SK-N-SH (cell line): ENCODE measurements around the gene CTBP2. TPM values are rescaled to one million over a fixed set of nuclear protein-coding genes. Genes with fewer than 3 reads are reported as not detected.

Experiments used
- CTCF ChIA-PET: fragments of 300-600, 350-600 bp; formaldehyde crosslinking; extraction: SDS; loops from one replicate; lab custom pipeline; 2021; lab: Yijun Ruan, JAX
- POLR2A ChIA-PET: fragments of 350-600 bp; sonication (Branson Sonifier 250); formaldehyde crosslinking; extraction: SDS; loops from one replicate; lab custom pipeline; 2020; ENCODE audit warnings: antibody characterized with exemption, inconsistent platforms; lab: Yijun Ruan, JAX
- DNase-seq: peaks from one replicate; pipeline ENCODE4 v3.0.0; 2012
- H2AFZ ChIP-seq: fragments of 200-600 bp; sonication (generic); 2 replicates; pipeline ENCODE4 v1.8.1; 2016; ENCODE audit warnings: antibody characterized with exemption, mild to moderate bottlenecking, low read depth
- H3F3A ChIP-seq: fragments of 200-600 bp; sonication (generic); replicated peaks from 2 replicates; pipeline ENCODE3; 2016; ENCODE audit warnings: antibody characterized with exemption, mild to moderate bottlenecking; ENCODE audit not compliant: insufficient read depth
- H3K27ac ChIP-seq, 2 experiments: fragments of 200-500 bp in 1 of 2; fragments of 200-600 bp in 1 of 2; sonication (Bioruptor generic) in 1 of 2; sonication (generic), shearing (Covaris generic) in 1 of 2; 2 replicates each; pipeline versions ENCODE4 v1.5.1 to v1.6.1; 2014 to 2016; ENCODE audit warnings: low read depth in 2 of 2, inconsistent platforms in 1 of 2, low read length in 1 of 2, mild to moderate bottlenecking in 1 of 2, mixed read lengths in 1 of 2
- H3K27me3 ChIP-seq: fragments of 200-600 bp; sonication (generic), shearing (Covaris generic); 2 replicates; pipeline ENCODE4 v1.6.1; 2016; ENCODE audit warnings: mixed run types; ENCODE audit not compliant: insufficient read depth
- H3K36me3 ChIP-seq, 2 experiments: fragments of 200-500 bp in 1 of 2; fragments of 200-600 bp in 1 of 2; sonication (Bioruptor generic) in 1 of 2; sonication (generic) in 1 of 2; replicated peaks in 1 of 2; 2 replicates each; pipeline versions ENCODE3 to v1.5.1; 2014 to 2016; ENCODE audit warnings: low read length in 1 of 2, mild to moderate bottlenecking in 1 of 2; ENCODE audit not compliant: insufficient read depth in 2 of 2, control insufficient read depth in 1 of 2
- H3K4me1 ChIP-seq, 2 experiments: fragments of 200-500 bp in 1 of 2; fragments of 200-600 bp in 1 of 2; sonication (Bioruptor generic) in 1 of 2; sonication (generic), shearing (Covaris generic) in 1 of 2; 2 replicates each; pipeline versions ENCODE4 v1.5.1 to v1.6.1; 2014 to 2016; ENCODE audit warnings: low read depth in 1 of 2, low read length in 1 of 2, mixed run types in 1 of 2; ENCODE audit not compliant: insufficient read depth in 2 of 2, control insufficient read depth in 1 of 2
- H3K4me2 ChIP-seq: fragments of 200-600 bp; sonication (generic), shearing (Covaris generic); 2 replicates; pipeline ENCODE4 v1.6.1; 2017; ENCODE audit warnings: mixed run types
- H3K4me3 ChIP-seq, 2 experiments: fragments of 200-500 bp in 1 of 2; fragments of 200-600 bp in 1 of 2; sonication (Bioruptor generic) in 1 of 2; sonication (generic), shearing (Covaris generic) in 1 of 2; 2 replicates each; pipeline versions ENCODE4 v1.5.1 to v1.8.1; 2014 to 2016; ENCODE audit warnings: low read depth in 2 of 2, inconsistent platforms in 1 of 2, low read length in 1 of 2, mild to moderate bottlenecking in 1 of 2, mixed read lengths in 1 of 2, moderate library complexity in 1 of 2
- H3K79me2 ChIP-seq: fragments of 200-600 bp; sonication (generic); 2 replicates; pipeline ENCODE4 v1.8.1; 2017; ENCODE audit warnings: mild to moderate bottlenecking; ENCODE audit not compliant: insufficient read depth
- H3K9ac ChIP-seq: fragments of 200-600 bp; sonication (generic); 2 replicates; pipeline ENCODE4 v1.6.1; 2017; ENCODE audit warnings: mixed run types
- H3K9me2 ChIP-seq: fragments of 200-600 bp; sonication (generic); 2 replicates; pipeline ENCODE4 v1.6.1; 2017; ENCODE audit warnings: mixed run types
- H3K9me3 ChIP-seq: fragments of 200-600 bp; sonication (generic); 2 replicates; pipeline ENCODE4 v1.6.1; 2017; ENCODE audit warnings: mixed run types, mild to moderate bottlenecking, moderate library complexity
- H4K20me1 ChIP-seq: fragments of 200-600 bp; sonication (generic); 2 replicates; pipeline ENCODE4 v1.6.1; 2017; ENCODE audit warnings: mild to moderate bottlenecking, mixed run types; ENCODE audit not compliant: insufficient read depth
- ELF1 ChIP-seq: IDR thresholded peaks from 2 replicates; pipeline ENCODE4 v1.4.0; 2012
- EZH2phosphoT487 ChIP-seq: fragments of 200-600 bp; sonication (generic); IDR thresholded peaks from 2 replicates; pipeline ENCODE4 v1.6.1; 2017; ENCODE audit warnings: low read depth, mixed run types, mild to moderate bottlenecking, antibody characterized with exemption, moderate library complexity, borderline replicate concordance
- FOXJ3 ChIP-seq: sonication (generic); formaldehyde crosslinking; IDR thresholded peaks from 2 replicates; pipeline ENCODE4 v1.5.1; 2020; ENCODE audit warnings: mild to moderate bottlenecking, missing genetic modification reagents
- FOXM1 ChIP-seq: IDR thresholded peaks from 2 replicates; pipeline ENCODE4 v1.4.0; 2012; ENCODE audit warnings: low read depth, mild to moderate bottlenecking
- GABPA ChIP-seq: IDR thresholded peaks from 2 replicates; pipeline ENCODE4 v1.4.0; 2012; ENCODE audit warnings: low read depth, mild to moderate bottlenecking
- GATA2 ChIP-seq: sonication (generic); formaldehyde crosslinking; IDR thresholded peaks from 2 replicates; pipeline ENCODE4 v1.5.0; 2020; ENCODE audit warnings: mild to moderate bottlenecking, missing genetic modification reagents
- JUND ChIP-seq: IDR thresholded peaks from 2 replicates; pipeline ENCODE4 v1.4.0; 2012
- NFIC ChIP-seq: IDR thresholded peaks from 2 replicates; pipeline ENCODE4 v1.4.0; 2012; ENCODE audit warnings: borderline replicate concordance
- NRF1 ChIP-seq: IDR thresholded peaks from 2 replicates; pipeline ENCODE4 v1.6.1; 2012; ENCODE audit warnings: low read depth, mild to moderate bottlenecking, low read length
- RAD21 ChIP-seq: IDR thresholded peaks from 2 replicates; pipeline ENCODE4 v1.6.1; 2012; ENCODE audit warnings: mild to moderate bottlenecking, low read length
- RCOR1 ChIP-seq: fragments of 150-350 bp; IDR thresholded peaks from 2 replicates; pipeline ENCODE4 v1.6.1; 2017; ENCODE audit warnings: antibody characterized with exemption, low read length
- SIN3A ChIP-seq: IDR thresholded peaks from 2 replicates; pipeline ENCODE4 v1.6.1; 2012; ENCODE audit warnings: low read depth, mild to moderate bottlenecking, low read length, moderate library complexity, borderline replicate concordance
- TCF12 ChIP-seq: IDR thresholded peaks from 2 replicates; pipeline ENCODE4 v1.4.0; 2012
- TEAD4 ChIP-seq: IDR thresholded peaks from 2 replicates; pipeline ENCODE4 v1.4.0; 2012; ENCODE audit warnings: mild to moderate bottlenecking, borderline replicate concordance; ENCODE audit not compliant: insufficient read depth
- YY1 ChIP-seq: IDR thresholded peaks from 2 replicates; pipeline ENCODE4 v1.4.0; 2012; ENCODE audit warnings: low read depth, mild to moderate bottlenecking
- WGBS: methylation state at CpG from one replicate; pipeline ENCODE4 v1.1.6; 2017; ENCODE audit warnings: low lambda C conversion rate; 5-methylcytosine and 5-hydroxymethylcytosine counted together
- polyA plus RNA-seq, 3 experiments: library from polyadenylated mRNA; depleted of rRNA; stranded (reverse); fragments of >200 nt; gene quantifications; 2 replicates each; pipeline ENCODE4 v1.2.3, GENCODE V29; 2012
- TF ChIP-seq, protein P1 (sequence below): IDR thresholded peaks from 2 replicates; pipeline ENCODE4; 2012
- TF ChIP-seq, protein P2 (sequence below): fragments of 200-600 bp; sonication (generic); IDR thresholded peaks from 2 replicates; pipeline ENCODE4 v1.6.1; 2017; ENCODE audit warnings: antibody characterized with exemption, mild to moderate bottlenecking, moderate library complexity
- TF ChIP-seq, protein P3 (sequence below): IDR thresholded peaks from 2 replicates; pipeline ENCODE4 v1.4.0; 2012; ENCODE audit warnings: low read depth, borderline replicate concordance
- TF ChIP-seq, protein P4 (sequence below): IDR thresholded peaks from 2 replicates; pipeline ENCODE4 v1.6.1; 2012; ENCODE audit warnings: mild to moderate bottlenecking, low read depth, low read length, moderate library complexity

The CTBP2 gene
- polyA plus RNA-seq, 1 of the 3 experiments (the other 2 are of a cell fraction) = 69.7 TPM

DNA sequence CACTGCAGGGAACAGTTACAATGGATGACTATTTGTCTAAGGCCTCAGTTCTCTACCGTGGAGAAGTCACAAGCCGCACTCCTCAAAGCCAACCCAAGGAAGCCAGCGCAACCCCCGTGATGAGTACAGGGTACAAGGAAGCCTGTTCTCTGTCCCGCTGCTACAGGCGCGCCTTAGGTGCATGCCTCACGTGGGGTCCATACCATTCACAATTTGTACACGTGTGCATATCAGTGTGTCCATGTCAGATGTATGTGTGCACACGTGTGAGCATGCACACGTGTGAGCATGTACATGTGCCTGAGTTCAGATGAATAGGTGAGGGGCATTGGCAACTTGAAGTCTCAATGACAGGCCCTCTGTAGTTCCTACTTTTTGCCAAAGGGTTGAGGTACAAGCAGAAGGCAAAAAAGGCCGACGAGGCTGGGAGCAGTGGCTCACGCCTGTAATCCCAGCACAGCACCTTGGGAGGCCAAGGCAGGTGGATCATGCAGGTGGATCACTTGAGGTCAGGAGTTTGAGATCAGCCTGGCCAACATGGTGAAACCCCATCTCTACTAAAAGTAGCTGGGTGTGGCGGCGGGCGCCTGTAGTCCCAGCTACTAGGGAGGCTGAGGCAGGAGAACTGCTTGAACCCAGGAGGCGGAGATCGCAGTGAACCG, 62.8 kb downstream of the CTBP2 start:
- Histone ChIP-seq H3K79me2 (peaks cover 97% of the 10 kb centered on the region), H3K36me3 (peaks cover 0 to 8% of the 10 kb centered on the region in 2 experiments), H4K20me1 (peaks cover 96% of the 10 kb centered on the region), H3K9me2 (no peaks in the 10 kb centered on the region), H3K4me3 (no peak overlapping the region), H3K27me3 (no peaks in the 10 kb centered on the region), H3F3A (no peaks in the 10 kb centered on the region), H2AFZ (no peak overlapping the region), H3K4me1 (peaks cover 16 to 41% of the 10 kb centered on the region in 2 experiments; a peak in 1 of 4 replicates), H3K9ac (no peak overlapping the region), H3K9me3 (no peaks in the 10 kb centered on the region), H3K4me2 (no peak overlapping the region), H3K27ac (no peak overlapping the region; a peak in 1 of 4 replicates)
- DNase-seq = no peak
- TF ChIP-seq FOXJ3 (CRISPR knock-in tag) = no peak
- TF ChIP-seq, protein P1, sequence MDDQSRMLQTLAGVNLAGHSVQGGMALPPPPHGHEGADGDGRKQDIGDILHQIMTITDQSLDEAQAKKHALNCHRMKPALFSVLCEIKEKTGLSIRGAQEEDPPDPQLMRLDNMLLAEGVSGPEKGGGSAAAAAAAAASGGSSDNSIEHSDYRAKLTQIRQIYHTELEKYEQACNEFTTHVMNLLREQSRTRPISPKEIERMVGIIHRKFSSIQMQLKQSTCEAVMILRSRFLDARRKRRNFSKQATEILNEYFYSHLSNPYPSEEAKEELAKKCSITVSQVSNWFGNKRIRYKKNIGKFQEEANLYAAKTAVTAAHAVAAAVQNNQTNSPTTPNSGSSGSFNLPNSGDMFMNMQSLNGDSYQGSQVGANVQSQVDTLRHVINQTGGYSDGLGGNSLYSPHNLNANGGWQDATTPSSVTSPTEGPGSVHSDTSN = no peak
- TF ChIP-seq RCOR1 = no peak
- no peak for TF ChIP-seq TCF12
- no peak for TF ChIP-seq SIN3A
- no peak for TF ChIP-seq EZH2phosphoT487
- ChIA-PET POLR2A (no interaction called here), CTCF (no interaction called here)
- WGBS = 95% methylated on average over 14 of the region's 20 CpGs

DNA sequence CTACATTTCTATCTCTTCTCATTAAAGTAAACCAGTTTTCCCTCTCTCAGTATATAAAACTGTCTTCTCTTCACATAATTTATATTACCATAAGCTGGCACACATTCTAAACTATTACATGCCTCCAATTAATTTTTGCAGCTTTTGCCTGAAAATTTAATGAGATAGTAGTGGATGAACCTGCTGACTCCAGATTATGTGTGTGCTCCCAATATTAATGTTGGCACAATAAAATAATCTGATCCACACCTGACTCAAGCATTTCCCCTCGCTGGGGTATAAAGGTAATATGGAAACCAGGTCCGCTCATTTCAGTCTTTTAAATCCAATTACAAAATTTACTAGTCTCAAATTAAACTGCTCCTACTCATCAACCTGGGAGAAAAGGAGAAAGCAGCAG, 63.4 kb downstream of the CTBP2 start:
- Histone ChIP-seq H3K36me3 (peaks cover 0 to 4% of the 10 kb centered on the region in 2 experiments), H3K27ac (no peak overlapping the region), H3K4me3 (no peak overlapping the region), H2AFZ (no peak overlapping the region), H3F3A (no peaks in the 10 kb centered on the region), H3K4me2 (no peak overlapping the region), H3K9me3 (no peaks in the 10 kb centered on the region), H3K79me2 (peaks cover 97% of the 10 kb centered on the region), H3K9me2 (no peaks in the 10 kb centered on the region), H4K20me1 (peaks cover 96% of the 10 kb centered on the region), H3K4me1 (peaks cover 18 to 42% of the 10 kb centered on the region in 2 experiments; a peak in 2 of 4 replicates), H3K27me3 (no peaks in the 10 kb centered on the region), H3K9ac (no peak overlapping the region)
- no peak for DNase-seq
- CTCF ChIA-PET = no interaction called here
- WGBS = 100% methylated on average over 2 of the region's 2 CpGs
- TF ChIP-seq FOXM1 (no peak), RAD21 (no peak), NFIC (no peak), EZH2phosphoT487 (no peak), ELF1 (no peak), TEAD4 (no peak), GABPA (no peak), JUND (no peak), SIN3A (no peak), GATA2 (CRISPR knock-in tag) (no peak), NRF1 (no peak), FOXJ3 (CRISPR knock-in tag) (no peak), YY1 (no peak)
- TF ChIP-seq, protein P2, sequence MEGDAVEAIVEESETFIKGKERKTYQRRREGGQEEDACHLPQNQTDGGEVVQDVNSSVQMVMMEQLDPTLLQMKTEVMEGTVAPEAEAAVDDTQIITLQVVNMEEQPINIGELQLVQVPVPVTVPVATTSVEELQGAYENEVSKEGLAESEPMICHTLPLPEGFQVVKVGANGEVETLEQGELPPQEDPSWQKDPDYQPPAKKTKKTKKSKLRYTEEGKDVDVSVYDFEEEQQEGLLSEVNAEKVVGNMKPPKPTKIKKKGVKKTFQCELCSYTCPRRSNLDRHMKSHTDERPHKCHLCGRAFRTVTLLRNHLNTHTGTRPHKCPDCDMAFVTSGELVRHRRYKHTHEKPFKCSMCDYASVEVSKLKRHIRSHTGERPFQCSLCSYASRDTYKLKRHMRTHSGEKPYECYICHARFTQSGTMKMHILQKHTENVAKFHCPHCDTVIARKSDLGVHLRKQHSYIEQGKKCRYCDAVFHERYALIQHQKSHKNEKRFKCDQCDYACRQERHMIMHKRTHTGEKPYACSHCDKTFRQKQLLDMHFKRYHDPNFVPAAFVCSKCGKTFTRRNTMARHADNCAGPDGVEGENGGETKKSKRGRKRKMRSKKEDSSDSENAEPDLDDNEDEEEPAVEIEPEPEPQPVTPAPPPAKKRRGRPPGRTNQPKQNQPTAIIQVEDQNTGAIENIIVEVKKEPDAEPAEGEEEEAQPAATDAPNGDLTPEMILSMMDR = no peak
- TF ChIP-seq, protein P3, sequence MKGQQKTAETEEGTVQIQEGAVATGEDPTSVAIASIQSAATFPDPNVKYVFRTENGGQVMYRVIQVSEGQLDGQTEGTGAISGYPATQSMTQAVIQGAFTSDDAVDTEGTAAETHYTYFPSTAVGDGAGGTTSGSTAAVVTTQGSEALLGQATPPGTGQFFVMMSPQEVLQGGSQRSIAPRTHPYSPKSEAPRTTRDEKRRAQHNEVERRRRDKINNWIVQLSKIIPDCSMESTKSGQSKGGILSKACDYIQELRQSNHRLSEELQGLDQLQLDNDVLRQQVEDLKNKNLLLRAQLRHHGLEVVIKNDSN = no peak
- TF ChIP-seq, protein P4, sequence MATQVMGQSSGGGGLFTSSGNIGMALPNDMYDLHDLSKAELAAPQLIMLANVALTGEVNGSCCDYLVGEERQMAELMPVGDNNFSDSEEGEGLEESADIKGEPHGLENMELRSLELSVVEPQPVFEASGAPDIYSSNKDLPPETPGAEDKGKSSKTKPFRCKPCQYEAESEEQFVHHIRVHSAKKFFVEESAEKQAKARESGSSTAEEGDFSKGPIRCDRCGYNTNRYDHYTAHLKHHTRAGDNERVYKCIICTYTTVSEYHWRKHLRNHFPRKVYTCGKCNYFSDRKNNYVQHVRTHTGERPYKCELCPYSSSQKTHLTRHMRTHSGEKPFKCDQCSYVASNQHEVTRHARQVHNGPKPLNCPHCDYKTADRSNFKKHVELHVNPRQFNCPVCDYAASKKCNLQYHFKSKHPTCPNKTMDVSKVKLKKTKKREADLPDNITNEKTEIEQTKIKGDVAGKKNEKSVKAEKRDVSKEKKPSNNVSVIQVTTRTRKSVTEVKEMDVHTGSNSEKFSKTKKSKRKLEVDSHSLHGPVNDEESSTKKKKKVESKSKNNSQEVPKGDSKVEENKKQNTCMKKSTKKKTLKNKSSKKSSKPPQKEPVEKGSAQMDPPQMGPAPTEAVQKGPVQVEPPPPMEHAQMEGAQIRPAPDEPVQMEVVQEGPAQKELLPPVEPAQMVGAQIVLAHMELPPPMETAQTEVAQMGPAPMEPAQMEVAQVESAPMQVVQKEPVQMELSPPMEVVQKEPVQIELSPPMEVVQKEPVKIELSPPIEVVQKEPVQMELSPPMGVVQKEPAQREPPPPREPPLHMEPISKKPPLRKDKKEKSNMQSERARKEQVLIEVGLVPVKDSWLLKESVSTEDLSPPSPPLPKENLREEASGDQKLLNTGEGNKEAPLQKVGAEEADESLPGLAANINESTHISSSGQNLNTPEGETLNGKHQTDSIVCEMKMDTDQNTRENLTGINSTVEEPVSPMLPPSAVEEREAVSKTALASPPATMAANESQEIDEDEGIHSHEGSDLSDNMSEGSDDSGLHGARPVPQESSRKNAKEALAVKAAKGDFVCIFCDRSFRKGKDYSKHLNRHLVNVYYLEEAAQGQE = no peak
- TF ChIP-seq, protein P1 = no peak
- POLR2A ChIA-PET = no interaction called here
